GM23248 (cell line): ENCODE measurements around the gene SUDS3. TPM values are rescaled to one million over a fixed set of nuclear protein-coding genes. Genes with fewer than 3 reads are reported as not detected.

ENCODE experiments used
- DNase-seq: peaks from one replicate; pipeline ENCODE4 v3.0.0-alpha.2; 2015
- H2AFZ ChIP-seq: fragments of 200-600 bp; sonication (generic); 2 replicates; pipeline ENCODE4 v1.6.1; 2016; ENCODE audit warnings: antibody characterized with exemption
- H3F3A ChIP-seq: fragments of 200-600 bp; sonication (generic); 2 replicates; pipeline ENCODE4 v1.6.1; 2016; ENCODE audit warnings: mild to moderate bottlenecking, antibody characterized with exemption, mixed run types; ENCODE audit not compliant: insufficient read depth
- H3K27ac ChIP-seq: fragments of 200-600 bp; sonication (generic); 2 replicates; pipeline ENCODE4 v1.5.1; 2016; ENCODE audit warnings: mild to moderate bottlenecking
- H3K27me3 ChIP-seq: fragments of 200-600 bp; sonication (generic); replicated peaks from 2 replicates; pipeline ENCODE4 v1.6.1; 2016; ENCODE audit warnings: mild to moderate bottlenecking; ENCODE audit not compliant: insufficient read depth
- H3K36me3 ChIP-seq: fragments of 200-600 bp; sonication (generic); 2 replicates; pipeline ENCODE4 v1.6.1; 2016; ENCODE audit warnings: low read depth, mild to moderate bottlenecking
- H3K4me1 ChIP-seq: fragments of 200-600 bp; sonication (generic); 2 replicates; pipeline ENCODE4 v1.6.1; 2016; ENCODE audit warnings: mild to moderate bottlenecking; ENCODE audit not compliant: insufficient read depth
- H3K4me2 ChIP-seq: fragments of 200-600 bp; sonication (generic); one replicate; pipeline ENCODE4 v1.6.1; 2016; ENCODE audit warnings: mild to moderate bottlenecking; ENCODE audit not compliant: unreplicated experiment
- H3K4me3 ChIP-seq: fragments of 200-600 bp; sonication (generic); 2 replicates; pipeline ENCODE4 v1.5.1; 2016; ENCODE audit warnings: mild to moderate bottlenecking
- H3K79me2 ChIP-seq: fragments of 200-600 bp; sonication (generic); 2 replicates; pipeline ENCODE4 v1.6.1; 2016; ENCODE audit warnings: mild to moderate bottlenecking; ENCODE audit not compliant: insufficient read depth
- H3K9ac ChIP-seq: fragments of 200-600 bp; sonication (generic); 2 replicates; pipeline ENCODE4 v1.6.1; 2016; ENCODE audit warnings: mild to moderate bottlenecking
- H3K9me2 ChIP-seq: fragments of 200-600 bp; sonication (generic); 2 replicates; pipeline ENCODE4 v1.6.1; 2016; ENCODE audit warnings: mixed run types, mild to moderate bottlenecking, moderate library complexity; ENCODE audit not compliant: insufficient read depth
- H3K9me3 ChIP-seq: fragments of 200-600 bp; sonication (generic); one replicate; pipeline ENCODE4 v1.6.1; 2017; ENCODE audit warnings: low read depth
- H4K20me1 ChIP-seq: fragments of 200-600 bp; sonication (generic); 2 replicates; pipeline ENCODE4 v1.6.0; 2016; ENCODE audit not compliant: insufficient read depth
- EZH2 ChIP-seq: fragments of 200-600 bp; sonication (generic); IDR thresholded peaks from 2 replicates; pipeline ENCODE4 v1.6.1; 2018; ENCODE audit warnings: antibody characterized with exemption, mild to moderate bottlenecking; ENCODE audit not compliant: insufficient read depth, poor library complexity, severe bottlenecking
- EZH2phosphoT487 ChIP-seq: fragments of 200-600 bp; sonication (generic); IDR thresholded peaks from 2 replicates; pipeline ENCODE4 v1.6.1; 2018; ENCODE audit warnings: antibody characterized with exemption, moderate library complexity, mild to moderate bottlenecking, low read depth; ENCODE audit not compliant: insufficient read depth
- WGBS, 2 experiments: methylation state at CpG; one replicate each; pipeline ENCODE4 v1.1.6; 2015 to 2017; ENCODE audit warnings: low lambda C conversion rate in 2 of 2, low coverage in 1 of 2; ENCODE audit errors: missing lambda C conversion rate in 2 of 2; 5-methylcytosine and 5-hydroxymethylcytosine counted together
- in situ Hi-C: fragments of 300-500 bp; cut with MboI; formaldehyde crosslinking; loops from 2 replicates; pipeline ENCODE4 v1.15.0; 2020
- polyA plus RNA-seq: library from polyadenylated mRNA; unstranded; fragments of >200 nt; fragmentation: Nextera tagmentation; extraction: Ambion mirVana; gene quantifications from 2 replicates; pipeline ENCODE4 v1.2.1, GENCODE V29; 2016
- total RNA-seq: library from RNA; depleted of rRNA; stranded (reverse); fragments of >200 nt; shearing (Covaris generic); gene quantifications from 2 replicates; pipeline ENCODE4 v1.2.3, GENCODE V29; 2014

The SUDS3 gene
- total and polyA plus RNA-seq, 2 experiments from 2014 or later = 17.6 to 27.1 TPM

DNA sequence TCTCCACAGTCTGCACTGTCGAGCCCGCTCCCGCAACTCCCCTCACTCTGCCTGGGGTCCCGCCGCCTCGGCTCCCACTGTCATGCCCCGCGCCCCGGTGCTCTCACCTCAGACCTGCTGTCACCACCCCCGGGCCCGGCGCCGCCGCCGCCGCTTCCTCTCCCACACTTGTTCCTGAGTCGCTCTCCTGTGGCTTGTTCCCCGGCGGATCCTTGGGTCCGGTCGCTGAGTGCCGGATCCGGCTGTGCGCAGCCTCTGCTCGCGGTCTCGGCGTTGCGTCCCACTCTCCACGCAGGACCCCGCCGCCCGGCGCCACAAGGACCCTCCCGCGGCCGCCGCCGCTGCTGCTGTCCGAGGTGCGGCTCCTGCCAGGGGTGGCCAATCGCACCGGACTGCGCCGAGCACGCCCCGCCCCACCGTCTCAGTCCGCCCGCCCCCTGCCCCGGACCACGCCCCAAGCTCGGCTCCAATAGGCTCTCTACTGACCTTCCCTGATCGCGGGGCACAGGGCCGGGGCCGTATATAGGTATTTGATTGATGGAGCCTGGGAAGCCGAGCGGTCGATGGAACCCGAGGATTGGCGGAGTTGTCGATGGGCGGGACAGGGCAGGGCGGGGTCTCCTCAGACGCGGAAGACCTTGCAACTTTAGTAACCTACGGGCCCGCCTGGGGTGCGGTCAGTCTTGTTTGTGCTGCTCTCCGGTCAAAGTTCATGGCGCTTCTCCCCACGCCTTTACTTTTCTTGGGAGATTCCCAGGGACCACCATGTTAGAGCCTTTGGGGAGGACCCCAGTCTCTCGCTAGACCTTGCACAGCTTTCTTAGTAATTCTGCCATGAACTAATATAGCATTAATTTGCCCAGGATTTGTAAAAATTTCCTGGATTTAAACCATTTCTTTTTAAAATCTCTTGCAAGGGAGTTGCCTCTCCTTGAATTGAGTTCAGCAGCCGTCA is 3.5 kb upstream of the SUDS3 start, which contains the start of gene TAOK3:
TSS of gene TAOK3 (minus strand) at position 367 of the 955 bp plus-strand sequence. CDS start 117,340 bp downstream, outside the sequence.
- in situ Hi-C loops = loop anchor here (10.0 kb wide), 2 partner anchors 198 to 508 kb away; no protein-coding TSS in a partner anchor
- peak within 1 kb of the TSS; percentile 77 for H3K27ac ChIP-seq

DNA sequence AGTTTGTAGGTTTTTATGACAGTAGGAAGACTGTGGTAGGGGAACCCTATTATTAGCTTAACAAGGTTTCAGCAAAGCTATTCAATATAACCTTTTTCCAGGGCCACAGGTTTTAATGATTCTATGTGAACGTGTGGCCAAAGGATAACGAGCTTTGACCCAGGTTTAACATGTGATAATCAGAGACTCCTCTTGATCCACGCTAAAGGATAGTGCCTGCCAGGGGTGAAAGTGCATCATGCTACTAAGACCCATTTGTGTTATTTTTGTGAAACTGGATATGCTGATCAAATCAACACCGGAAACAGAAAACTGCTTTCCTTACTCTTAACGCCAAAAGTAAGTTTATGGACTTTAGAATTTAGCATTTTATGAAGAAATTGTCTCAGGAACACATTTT is 2.7 kb upstream of the SUDS3 start:
- peak overlapping the region; percentile 93 for H2AFZ ChIP-seq
- H3F3A ChIP-seq = peaks cover 45% of the 10 kb centered on the region
- H3K9me2 ChIP-seq = no peaks in the 10 kb centered on the region
- H3K9ac ChIP-seq = peak overlapping the region; percentile 78
- no peaks in the 10 kb centered on the region for H4K20me1 ChIP-seq
- peak overlapping the region; percentile 83 for H3K4me3 ChIP-seq
- H3K27me3 ChIP-seq = no peaks in the 10 kb centered on the region
- DNase-seq = no peak
- H3K36me3 ChIP-seq = no peaks in the 10 kb centered on the region
- peak overlapping the region; percentile 99 for H3K4me2 ChIP-seq
- in situ Hi-C loops = loop anchor here (10.0 kb wide), 2 partner anchors 199 to 509 kb away; no protein-coding TSS in a partner anchor
- peak overlapping the region; percentile 77 for H3K27ac ChIP-seq
- H3K79me2 ChIP-seq = peaks cover 62% of the 10 kb centered on the region
- TF ChIP-seq EZH2phosphoT487 (no peak), EZH2 (no peak)
- H3K4me1 ChIP-seq = peaks cover 36% of the 10 kb centered on the region
- no peaks in the 10 kb centered on the region for H3K9me3 ChIP-seq
- 72 to 78% methylated on average over 5 of the region's 5 CpGs for WGBS, 2 experiments

More for the DNA sequence above, 3.5 kb upstream of the SUDS3 start, which contains the start of gene TAOK3:
- Histone ChIP-seq H3K36me3 (no peaks in the 10 kb centered on the region), H3K27me3 (no peaks in the 10 kb centered on the region), H3K9ac (peak within 1 kb of the TSS; percentile 79), H3K4me2 (peak within 1 kb of the TSS; percentile 99), H4K20me1 (no peaks in the 10 kb centered on the region), H2AFZ (peak within 1 kb of the TSS; percentile 93), H3K79me2 (peaks cover 62% of the 10 kb centered on the region), H3F3A (peaks cover 45% of the 10 kb centered on the region), H3K4me3 (peak within 1 kb of the TSS; percentile 98), H3K9me2 (no peaks in the 10 kb centered on the region), H3K4me1 (peaks cover 36% of the 10 kb centered on the region), H3K9me3 (no peaks in the 10 kb centered on the region)
- 1% methylated on average over 67 to 75 of the region's 75 CpGs for WGBS, 2 experiments
- TF ChIP-seq EZH2phosphoT487 (no peak), EZH2 (no peak)
- peak; percentile 99 for DNase-seq

GRCh38 chr12:118374126-118374725 is 2.1 kb upstream of the SUDS3 start:
- Histone ChIP-seq H3K4me3 (peak overlapping the region; percentile 83), H3K9me3 (no peaks in the 10 kb centered on the region), H3F3A (peaks cover 45% of the 10 kb centered on the region), H3K9ac (peak overlapping the region; percentile 84), H3K79me2 (peaks cover 62% of the 10 kb centered on the region), H3K27me3 (no peaks in the 10 kb centered on the region), H3K9me2 (no peaks in the 10 kb centered on the region), H4K20me1 (no peaks in the 10 kb centered on the region), H3K27ac (peak overlapping the region; percentile 77), H3K36me3 (no peaks in the 10 kb centered on the region), H3K4me1 (peaks cover 36% of the 10 kb centered on the region), H2AFZ (peak overlapping the region; percentile 93), H3K4me2 (peak overlapping the region; percentile 99)
- WGBS, 2 experiments = 73 to 74% methylated on average over 14 of the region's 14 CpGs
- in situ Hi-C loops = loop anchor here (10.0 kb wide), 2 partner anchors 199 to 509 kb away; no protein-coding TSS in a partner anchor
- TF ChIP-seq EZH2phosphoT487 = no peak
- TF ChIP-seq EZH2 = no peak
- peak; percentile 6 for DNase-seq

DNA sequence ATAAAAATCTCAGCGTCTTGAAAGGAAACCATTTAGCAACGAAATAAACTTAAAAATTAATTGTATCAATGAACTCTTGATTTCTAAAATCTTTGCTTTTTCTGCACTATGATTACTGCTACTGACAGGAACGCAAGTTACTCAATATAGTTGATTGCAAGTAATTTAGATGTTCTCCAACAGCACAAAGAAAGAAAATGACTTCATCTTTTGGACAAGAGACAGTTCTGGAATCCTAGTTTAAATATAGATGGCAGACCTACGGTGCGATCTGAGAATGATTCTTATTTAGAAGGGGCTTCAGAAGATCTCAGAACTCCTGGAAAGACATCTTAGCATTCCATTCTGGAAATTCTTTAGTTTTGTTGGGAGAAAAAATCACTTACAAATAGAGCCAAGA is 1.4 kb upstream of the SUDS3 start:
- DNase-seq = peak; percentile 82
- peaks cover 36% of the 10 kb centered on the region for H3K4me1 ChIP-seq

More for the DNA sequence above, 1.4 kb upstream of the SUDS3 start:
- H3K79me2 ChIP-seq = peaks cover 62% of the 10 kb centered on the region
- H3K9me3 ChIP-seq = no peaks in the 10 kb centered on the region
- no peak for TF ChIP-seq EZH2phosphoT487
- no peak for TF ChIP-seq EZH2
- no peaks in the 10 kb centered on the region for H4K20me1 ChIP-seq
- peak overlapping the region; percentile 77 for H3K27ac ChIP-seq
- H3F3A ChIP-seq = peaks cover 45% of the 10 kb centered on the region
- in situ Hi-C loops = loop anchor here (10.0 kb wide), 2 partner anchors 200 to 510 kb away; no protein-coding TSS in a partner anchor
- no peaks in the 10 kb centered on the region for H3K27me3 ChIP-seq
- 2 to 4% methylated on average over 5 of the region's 5 CpGs for WGBS, 2 experiments
- H3K36me3 ChIP-seq = no peaks in the 10 kb centered on the region
- peak overlapping the region; percentile 84 for H3K9ac ChIP-seq
- peak overlapping the region; percentile 93 for H2AFZ ChIP-seq
- H3K4me2 ChIP-seq = peak overlapping the region; percentile 99
- no peaks in the 10 kb centered on the region for H3K9me2 ChIP-seq
- peak overlapping the region; percentile 83 for H3K4me3 ChIP-seq
